Activated CD8-positive, alpha-beta T cell treated with anti-CD3 and anti-CD28 coated beads, Interleukin-2, amount 10 ng/mL, durations not matched to agents 7 days and 5 days (primary cell): ENCODE measurements around the gene PSD. TPM values are rescaled to one million over a fixed set of nuclear protein-coding genes. Genes with fewer than 3 reads are reported as not detected.
"Not testable (repeated sequence)": the region's sequence is repeated elsewhere in the genome, so short reads cannot be mapped to it uniquely, and the experiment has no call there.

Source experiments
- ATAC-seq: fragments of 150-1000 bp; cut with Tn5 transposase; one replicate; pipeline ENCODE4 v1.10.0; 2021; ENCODE audit warnings: moderate library complexity
- CTCF ChIA-PET: fragments of 350-600 bp; sonication (Branson Sonifier 250); formaldehyde crosslinking; loops from one replicate; lab custom pipeline; 2021; ENCODE audit warnings: antibody characterized with exemption; lab: Charles Lee
- POLR2A ChIA-PET: fragments of 350-600 bp; sonication (Branson Sonifier 250); formaldehyde crosslinking; loops from one replicate; lab custom pipeline; 2021; ENCODE audit warnings: antibody characterized with exemption; lab: Charles Lee
- DNase-seq: peaks from one replicate; pipeline ENCODE4 v3.0.0-alpha.2; 2020
- H3K27ac Mint-ChIP-seq: one replicate; pipeline ENCODE4 v1.8.0; 2021; ENCODE audit warnings: mild to moderate bottlenecking, mixed read lengths
- H3K27me3 Mint-ChIP-seq: one replicate; pipeline ENCODE4 v1.8.0; 2021; ENCODE audit warnings: low read depth, mixed read lengths
- H3K36me3 Mint-ChIP-seq: one replicate; pipeline ENCODE4 v1.8.0; 2021; ENCODE audit warnings: low read depth, mixed read lengths
- H3K4me1 Mint-ChIP-seq: one replicate; pipeline ENCODE4 v1.8.0; 2021; ENCODE audit warnings: low read depth, mixed read lengths
- H3K4me3 Mint-ChIP-seq: one replicate; pipeline ENCODE4 v1.8.0; 2021; ENCODE audit warnings: mild to moderate bottlenecking, mixed read lengths
- H3K9me3 Mint-ChIP-seq: one replicate; pipeline ENCODE4 v1.8.0; 2022; ENCODE audit warnings: mixed read lengths; ENCODE audit not compliant: insufficient read depth
- total RNA-seq, 2 experiments: library from RNA; stranded (reverse); gene quantifications; one replicate each; pipeline ENCODE4 v1.2.3, GENCODE V29; 2021

Gene PSD
- total RNA-seq, 2 experiments from 2014 or later, result 0.92 to 1.6 TPM

- ChIA-PET CTCF (interaction anchor here (1.4 kb wide), 1 partner anchor 23 kb away, joined by 5 read pairs; no protein-coding TSS in a partner anchor), POLR2A (no interaction called here)
- no peak overlapping the region for H3K4me3 Mint-ChIP-seq
- no peak for ATAC-seq
- H3K27ac Mint-ChIP-seq, result no peak overlapping the region
- peaks cover 46% of the 10 kb centered on the region for H3K4me1 Mint-ChIP-seq
- H3K9me3 Mint-ChIP-seq, result no peaks in the 10 kb centered on the region
- no peak for DNase-seq
- H3K36me3 Mint-ChIP-seq, result peaks cover 28% of the 10 kb centered on the region
- H3K27me3 Mint-ChIP-seq, result no peaks in the 10 kb centered on the region
These were observed 37.4 kb upstream of the PSD start for GRCh38 chr10:102455893-102456471.

- H3K9me3 Mint-ChIP-seq, ATAC-seq, DNase-seq, CTCF ChIA-PET, H3K4me3 Mint-ChIP-seq, H3K27me3 Mint-ChIP-seq, POLR2A ChIA-PET: not testable (repeated sequence)
- peaks cover 38% of the 10 kb centered on the region for H3K4me1 Mint-ChIP-seq
- H3K27ac Mint-ChIP-seq, result peak overlapping the region; percentile 43
- H3K36me3 Mint-ChIP-seq, result peaks cover 28% of the 10 kb centered on the region
These were observed 36.3 kb upstream of the PSD start for GRCh38 chr10:102454662-102455487.

GRCh38 chr10:102453502-102453901 is 34.9 kb upstream of the PSD start:
- DNase-seq, result no peak
- CTCF ChIA-PET, result interaction anchor here (0.9 to 5.0 kb wide), 5 partner anchors 8 to 296 kb away, joined by 3 to 31 read pairs (median 25); partner anchors contain the start of gene CUEDC2
- POLR2A ChIA-PET, result interaction anchor here (1.8 to 5.7 kb wide), 2 partner anchors 9 to 19 kb away, joined by 10 to 81 read pairs; partner anchors contain the start of gene CUEDC2
- Mint-ChIP-seq H3K4me3 (no peak overlapping the region), H3K4me1 (peaks cover 47% of the 10 kb centered on the region), H3K9me3 (no peaks in the 10 kb centered on the region), H3K27ac (peak overlapping the region; percentile 62), H3K27me3 (no peaks in the 10 kb centered on the region), H3K36me3 (peaks cover 28% of the 10 kb centered on the region)
- no peak for ATAC-seq

- ChIA-PET CTCF (interaction anchor here (0.9 to 5.0 kb wide), 7 partner anchors 9 to 295 kb away, joined by 3 to 31 read pairs (median 5); partner anchors contain the start of gene CUEDC2), POLR2A (interaction anchor here (1.0 to 5.7 kb wide), 3 partner anchors 10 to 57 kb away, joined by 6 to 81 read pairs (median 10); partner anchors contain the start of genes CUEDC2 and NFKB2)
- peaks cover 47% of the 10 kb centered on the region for H3K4me1 Mint-ChIP-seq
- DNase-seq (peak; percentile 71), ATAC-seq (peak; percentile 40)
- H3K9me3 Mint-ChIP-seq, result no peaks in the 10 kb centered on the region
- no peaks in the 10 kb centered on the region for H3K27me3 Mint-ChIP-seq
- peak overlapping the region; percentile 28 for H3K4me3 Mint-ChIP-seq
- H3K36me3 Mint-ChIP-seq, result peaks cover 28% of the 10 kb centered on the region
- H3K27ac Mint-ChIP-seq, result peak overlapping the region; percentile 83
These were observed 34.2 kb upstream of the PSD start for GRCh38 chr10:102452672-102453340.

GRCh38 chr10:102451105-102451969 is 32.8 kb upstream of the PSD start, which contains the start of gene C10orf95:
TSS of gene C10orf95 (minus strand) at chr10:102451543. CDS start at chr10:102451093, 450 bp downstream.
- peaks cover 25% of the 10 kb centered on the region for H3K36me3 Mint-ChIP-seq
- H3K4me3 Mint-ChIP-seq, result peak within 1 kb of the TSS; percentile 90
- ChIA-PET POLR2A (interaction anchor here (0.6 to 5.7 kb wide), 13 partner anchors 10 to 126 kb away, joined by 3 to 81 read pairs (median 6); partner anchors contain the start of genes CUEDC2, FBXL15 and NFKB2), CTCF (interaction anchor here (0.7 to 5.0 kb wide), 15 partner anchors 9 to 220 kb away, joined by 3 to 31 read pairs (median 6); partner anchors contain the start of genes ACTR1A, FBXL15 and NFKB2)
- H3K4me1 Mint-ChIP-seq, result peaks cover 47% of the 10 kb centered on the region
- peak within 1 kb of the TSS; percentile 80 for H3K27ac Mint-ChIP-seq
- ATAC-seq, result no peak
- no peak for DNase-seq
- H3K27me3 Mint-ChIP-seq, result no peaks in the 10 kb centered on the region
- no peaks in the 10 kb centered on the region for H3K9me3 Mint-ChIP-seq

- DNase-seq (peak; percentile 93), ATAC-seq (peak; percentile 85)
- no peaks in the 10 kb centered on the region for H3K27me3 Mint-ChIP-seq
- peak overlapping the region; percentile 93 for H3K27ac Mint-ChIP-seq
- peak overlapping the region; percentile 90 for H3K4me3 Mint-ChIP-seq
- H3K4me1 Mint-ChIP-seq, result peaks cover 47% of the 10 kb centered on the region
- ChIA-PET POLR2A (interaction anchor here (0.6 to 5.7 kb wide), 16 partner anchors 10 to 125 kb away, joined by 3 to 81 read pairs (median 5); partner anchors contain the start of genes CUEDC2, FBXL15 and NFKB2), CTCF (interaction anchor here (0.9 to 5.0 kb wide), 12 partner anchors 8 to 220 kb away, joined by 3 to 31 read pairs (median 10); partner anchors contain the start of genes CUEDC2, FBXL15 and NFKB2)
- H3K9me3 Mint-ChIP-seq, result no peaks in the 10 kb centered on the region
- H3K36me3 Mint-ChIP-seq, result peaks cover 19% of the 10 kb centered on the region
These were observed 32.0 kb upstream of the PSD start for GRCh38 chr10:102450374-102451104.

- POLR2A ChIA-PET, result interaction anchor here (1.0 to 5.7 kb wide), 13 partner anchors 9 to 55 kb away, joined by 3 to 81 read pairs (median 6); partner anchors contain the start of genes CUEDC2, FBXL15 and NFKB2
- ATAC-seq (no peak), DNase-seq (no peak)
- Mint-ChIP-seq H3K27me3 (no peaks in the 10 kb centered on the region), H3K27ac (peak overlapping the region; percentile 93), H3K36me3 (peaks cover 15% of the 10 kb centered on the region), H3K4me3 (peak overlapping the region; percentile 90), H3K4me1 (peaks cover 44% of the 10 kb centered on the region), H3K9me3 (no peaks in the 10 kb centered on the region)
- CTCF ChIA-PET, result interaction anchor here (0.7 to 5.0 kb wide), 14 partner anchors 8 to 318 kb away, joined by 3 to 31 read pairs (median 5); partner anchors contain the start of genes CUEDC2, FBXL15 and NFKB2
These were observed 31.5 kb upstream of the PSD start for GRCh38 chr10:102450124-102450373.

GRCh38 chr10:102449321-102450123 is 30.9 kb upstream of the PSD start:
- Mint-ChIP-seq H3K27me3 (no peaks in the 10 kb centered on the region), H3K36me3 (peaks cover 17% of the 10 kb centered on the region), H3K9me3 (no peaks in the 10 kb centered on the region), H3K4me1 (peaks cover 38% of the 10 kb centered on the region), H3K27ac (peak overlapping the region; percentile 93), H3K4me3 (peak overlapping the region; percentile 90)
- peak; percentile 66 for ATAC-seq
- CTCF ChIA-PET, result interaction anchor here (0.7 to 5.0 kb wide), 14 partner anchors 12 to 317 kb away, joined by 3 to 31 read pairs (median 4); partner anchors contain the start of genes CUEDC2 and NFKB2
- DNase-seq, result peak; percentile 93
- POLR2A ChIA-PET, result interaction anchor here (0.6 to 5.7 kb wide), 14 partner anchors 9 to 331 kb away, joined by 3 to 81 read pairs (median 5); partner anchors contain the start of genes CUEDC2, FBXL15 and NFKB2

- CTCF ChIA-PET, result no interaction called here
- Mint-ChIP-seq H3K36me3 (peaks cover 6% of the 10 kb centered on the region), H3K9me3 (no peaks in the 10 kb centered on the region), H3K4me3 (no peak overlapping the region), H3K4me1 (peaks cover 17% of the 10 kb centered on the region), H3K27ac (no peak overlapping the region), H3K27me3 (no peaks in the 10 kb centered on the region)
- POLR2A ChIA-PET, result no interaction called here
- DNase-seq (no peak), ATAC-seq (no peak)
These were observed 26.3 kb upstream of the PSD start for GRCh38 chr10:102444851-102445250.
